Dermis blood vessel endothelial cell (primary cell): Measurements from ENCODE around the gene RIGI. TPM values are rescaled to one million over a fixed set of nuclear protein-coding genes. Genes with fewer than 3 reads are reported as not detected.
"Not testable (repeated sequence)": the region's sequence is repeated elsewhere in the genome, so short reads cannot be mapped to it uniquely, and the experiment has no call there.

Experiments used
- DNase-seq: peaks from one replicate; pipeline ENCODE4 v3.0.0; 2010
- total RNA-seq: library from RNA; depleted of rRNA; stranded (reverse); fragments of >200 nt; gene quantifications from 2 replicates; pipeline ENCODE4 v1.2.3, GENCODE V29; 2014

The RIGI gene
- 30.3 TPM in 2 replicates for total RNA-seq

DNA sequence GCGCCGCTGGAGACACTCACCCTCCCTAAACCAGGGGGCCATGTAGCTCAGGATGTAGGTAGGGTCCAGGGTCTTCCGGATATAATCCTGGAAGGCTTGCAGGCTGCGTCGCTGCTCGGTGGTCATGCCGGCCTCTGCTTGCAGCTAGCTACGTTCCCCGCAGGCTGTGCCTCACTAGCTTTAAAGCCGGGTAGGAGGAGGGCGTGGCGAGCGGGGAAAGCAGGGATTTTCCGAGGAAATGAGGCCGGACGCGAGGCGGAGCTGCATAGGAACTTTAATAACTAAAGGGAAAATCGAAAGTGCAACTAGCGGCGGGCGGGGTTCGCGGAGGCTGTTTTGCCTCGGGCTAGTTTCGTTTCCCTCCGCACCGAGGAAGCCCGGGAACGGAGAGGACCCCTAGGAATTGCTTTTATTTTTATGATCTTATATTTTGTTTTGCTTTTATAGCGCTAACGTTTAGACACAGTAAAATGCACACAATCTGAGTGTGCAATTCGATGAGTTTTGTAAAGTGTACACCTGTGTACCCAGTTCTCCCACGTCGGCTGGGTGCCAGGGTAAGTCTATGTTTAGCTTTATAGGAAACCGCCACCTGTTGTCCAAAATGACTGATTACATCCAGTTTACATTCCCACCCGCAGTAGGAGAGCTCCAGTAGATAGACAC lies at the start of gene RIGI:
RIGI (minus strand) TSS at position 156 of the 666 bp plus-strand sequence; CDS start at position 126, 30 bp downstream.
- peak; percentile 97 for DNase-seq

DNA sequence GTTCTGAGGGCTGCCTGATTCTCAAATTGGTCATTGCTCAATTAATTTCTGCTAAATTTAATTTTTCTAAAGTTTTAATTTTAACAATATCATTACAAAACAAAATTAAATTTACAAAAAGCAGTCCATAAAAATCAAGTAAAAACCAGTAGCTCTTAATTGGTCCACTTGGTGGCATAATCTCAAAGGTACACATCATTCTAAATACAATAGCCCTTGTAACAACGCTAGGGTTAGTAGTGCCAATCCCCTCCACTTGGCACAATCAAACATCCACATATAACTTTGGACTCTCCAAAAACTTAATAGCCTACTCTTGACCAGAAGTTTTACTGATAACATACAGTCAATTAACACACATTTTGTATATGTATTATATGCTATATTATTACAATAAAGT lies 48.9 kb upstream of the RIGI start:
- no peak for DNase-seq

DNA sequence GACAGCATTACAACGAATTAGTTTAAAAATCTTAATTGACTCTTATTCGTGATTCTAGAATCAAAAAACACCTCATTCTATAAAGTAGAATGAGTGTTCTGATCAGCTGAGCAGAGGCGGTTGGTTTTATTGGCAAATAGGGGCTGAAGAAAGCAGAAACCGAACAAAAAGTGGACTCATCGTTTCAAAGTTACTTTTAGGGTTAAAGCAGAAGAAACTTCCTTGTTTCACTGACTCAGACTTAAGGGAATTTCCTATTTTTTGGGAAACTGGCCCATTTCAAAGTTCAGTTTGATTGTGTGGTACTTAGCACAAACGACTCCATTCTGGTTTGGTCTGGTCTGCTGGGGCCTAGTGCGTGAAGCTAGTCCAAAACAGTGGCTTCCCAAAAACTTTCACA lies 47.8 kb upstream of the RIGI start:
- DNase-seq = no peak

DNA sequence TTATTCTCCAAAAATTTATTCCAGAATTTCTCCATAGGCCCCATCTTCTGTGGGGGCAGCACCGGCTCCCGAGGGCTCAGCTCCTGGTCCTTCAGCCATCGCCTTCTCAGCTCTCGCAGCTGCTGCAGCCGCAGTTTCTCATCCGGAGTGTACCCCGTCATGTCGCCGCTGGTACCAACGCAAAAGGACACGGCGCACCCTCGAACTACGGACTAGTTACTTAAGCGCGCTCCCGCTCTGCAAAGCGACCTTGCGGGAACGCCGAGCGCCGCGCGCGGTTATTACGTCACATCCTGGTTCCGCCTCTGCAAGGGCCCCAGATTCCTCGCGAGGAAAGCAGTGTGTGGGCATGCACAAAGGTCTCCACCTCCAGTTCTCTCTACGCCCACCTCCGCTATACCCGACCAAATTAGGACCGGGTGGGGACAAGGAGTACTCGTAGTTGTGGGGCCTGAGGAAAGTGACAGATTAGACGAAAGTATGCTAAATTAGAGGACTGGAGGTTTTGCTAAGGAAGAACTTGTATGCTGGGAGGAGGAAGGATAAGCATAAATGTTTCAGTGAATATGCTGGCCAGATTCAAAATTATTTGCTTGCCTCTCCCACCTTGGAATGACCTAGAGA lies 47.0 kb upstream of the RIGI start, which contains the start of gene NDUFB6:
NDUFB6 (minus strand) TSS at position 260 of the 624 bp plus-strand sequence; CDS start at position 161, 99 bp downstream.
- peak; percentile 97 for DNase-seq

DNA sequence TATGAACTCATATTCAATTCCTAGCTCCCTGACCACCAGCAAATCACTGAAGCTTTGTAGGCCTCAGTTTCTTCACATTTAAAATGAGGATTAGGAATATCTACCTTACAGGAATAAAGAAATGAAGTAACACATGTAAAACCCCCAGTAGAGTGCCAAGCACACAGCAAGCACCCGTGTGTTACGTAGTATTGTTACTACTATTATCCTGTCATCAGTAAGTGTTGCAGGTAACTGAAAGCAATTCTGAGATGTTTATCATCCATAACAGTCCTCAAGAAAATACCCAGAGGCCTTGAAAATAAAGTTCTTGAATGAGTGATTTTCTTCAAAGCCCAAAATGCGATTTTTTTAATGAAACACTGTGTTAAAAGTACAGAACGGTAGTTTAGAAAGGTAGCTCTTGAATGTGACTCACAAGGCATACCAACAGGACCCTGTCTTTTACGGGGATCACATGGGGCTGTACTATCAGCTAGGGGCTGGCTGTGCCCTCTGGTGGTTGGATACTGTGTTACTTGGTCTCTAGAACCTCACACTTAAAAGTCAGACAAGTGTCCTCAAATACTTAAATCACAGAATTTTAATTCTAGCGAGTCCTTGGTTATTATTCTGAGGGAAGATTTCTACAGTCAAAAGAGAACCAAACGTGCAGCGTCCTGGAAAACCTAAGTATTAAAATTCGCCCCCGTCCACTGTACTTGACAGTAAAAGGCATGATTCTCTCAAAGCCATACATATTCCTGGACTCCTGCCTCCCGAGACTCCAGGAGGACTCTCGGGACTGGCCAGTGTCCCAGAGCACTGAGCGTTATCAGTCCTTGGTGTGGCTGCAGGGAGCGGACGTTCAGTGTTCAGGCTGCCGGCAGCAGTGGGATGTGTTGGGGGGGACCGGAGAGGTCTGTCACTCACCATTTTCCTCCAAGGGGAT lies 46.2 kb upstream of the RIGI start:
- DNase-seq = peak; percentile 92

DNA sequence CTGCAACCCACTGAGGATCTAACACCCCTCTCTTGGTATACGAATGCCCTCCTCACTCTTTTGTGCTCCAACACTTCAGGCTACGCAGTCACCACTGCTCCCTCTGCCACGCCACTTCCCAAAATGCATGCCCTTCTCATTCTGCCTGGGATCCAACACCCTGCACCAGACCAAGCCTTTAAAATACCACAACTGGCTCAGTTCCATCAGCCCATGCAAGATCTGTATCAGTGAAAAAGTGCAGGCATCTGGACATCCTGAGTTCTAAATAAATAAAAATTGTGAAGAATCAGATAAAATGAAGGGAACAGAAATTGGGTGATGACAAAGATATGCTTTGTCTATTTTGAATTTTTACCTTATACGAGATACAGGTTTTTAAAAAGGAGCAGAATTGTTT lies 44.3 kb upstream of the RIGI start:
- DNase-seq = no peak

DNA sequence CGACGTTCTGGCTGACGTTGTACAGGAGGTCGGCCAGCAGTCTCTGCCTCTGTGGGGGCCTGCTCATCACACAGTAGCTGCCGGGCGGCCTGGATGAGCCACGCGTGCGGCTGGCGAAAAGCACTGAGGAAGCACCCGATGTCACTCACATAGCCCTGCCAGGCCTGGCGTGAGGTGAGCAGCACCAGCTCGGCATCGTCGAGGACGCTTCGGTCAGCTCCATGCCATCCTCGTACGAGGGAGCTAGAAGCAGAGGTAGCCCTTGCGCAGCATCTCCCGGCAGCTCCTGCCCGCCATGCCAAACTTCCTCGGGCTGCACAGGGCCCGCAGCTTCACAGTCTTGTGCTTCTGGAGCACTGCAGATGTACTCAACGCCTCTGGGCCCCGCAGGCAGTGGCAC lies 40.8 kb upstream of the RIGI start:
- DNase-seq = no peak

DNA sequence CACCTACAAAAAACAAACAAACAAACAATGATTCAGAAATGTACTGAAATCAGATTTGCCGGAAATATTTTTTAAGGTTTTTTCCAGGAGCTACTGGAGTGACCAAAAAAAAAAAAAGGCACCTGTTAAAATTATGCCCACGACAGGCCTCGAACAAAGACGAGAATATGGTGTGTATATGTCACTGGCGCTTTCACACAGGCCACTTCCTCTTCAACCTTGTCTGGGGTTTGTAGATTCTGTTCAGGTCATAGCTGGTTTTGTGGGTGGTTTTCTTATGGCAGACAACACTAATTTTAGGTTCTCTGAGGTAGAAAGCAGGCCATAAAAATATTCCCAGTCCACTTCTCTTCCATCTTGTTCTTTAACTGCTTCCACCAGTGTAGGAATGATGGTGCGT lies 40.0 kb upstream of the RIGI start:
- no peak for DNase-seq

DNA sequence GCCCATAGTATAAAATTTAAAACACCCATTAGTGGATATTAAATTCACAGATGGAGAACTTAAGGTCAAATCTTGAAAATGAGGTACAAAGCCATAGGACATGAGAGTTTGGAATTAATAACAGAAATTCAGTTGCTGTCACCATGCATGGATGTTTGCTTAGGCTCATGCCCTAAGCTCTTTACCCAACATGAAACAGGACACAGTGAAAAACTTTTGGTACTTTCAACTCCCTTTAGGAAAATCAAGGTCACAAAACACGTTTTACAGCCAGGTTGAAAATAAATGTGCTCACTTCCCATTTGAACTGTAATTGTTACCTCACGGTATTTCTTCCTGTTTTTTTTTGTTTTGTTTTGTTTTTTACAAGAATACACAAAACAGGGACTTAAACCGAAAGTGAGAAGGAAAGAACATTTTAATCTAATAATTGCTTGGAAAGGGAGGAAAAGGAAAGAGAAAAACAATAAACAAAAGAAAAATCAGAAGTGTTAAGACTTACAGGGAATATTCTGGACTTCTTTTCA lies 32.5 kb upstream of the RIGI start:
- peak; percentile 17 for DNase-seq

DNA sequence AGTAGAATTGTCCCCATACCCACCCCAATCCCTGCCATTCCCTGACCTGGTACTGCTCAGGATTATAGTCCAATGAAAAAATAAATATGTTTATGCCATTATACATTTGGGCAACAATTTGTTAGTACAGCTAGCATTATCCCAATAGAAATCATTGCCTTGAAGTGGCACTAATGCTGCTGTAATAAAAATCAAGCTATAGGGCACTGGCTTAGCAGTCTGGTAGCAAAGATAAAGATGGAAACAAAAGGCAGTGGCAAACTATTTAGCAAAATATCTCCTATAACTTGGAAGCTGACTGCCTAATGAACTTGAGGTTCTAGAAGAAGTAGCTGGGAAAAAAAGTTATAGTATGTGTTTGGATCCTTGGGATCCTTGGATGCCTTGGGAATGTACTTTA lies 28.6 kb upstream of the RIGI start:
- no peak for DNase-seq

DNA sequence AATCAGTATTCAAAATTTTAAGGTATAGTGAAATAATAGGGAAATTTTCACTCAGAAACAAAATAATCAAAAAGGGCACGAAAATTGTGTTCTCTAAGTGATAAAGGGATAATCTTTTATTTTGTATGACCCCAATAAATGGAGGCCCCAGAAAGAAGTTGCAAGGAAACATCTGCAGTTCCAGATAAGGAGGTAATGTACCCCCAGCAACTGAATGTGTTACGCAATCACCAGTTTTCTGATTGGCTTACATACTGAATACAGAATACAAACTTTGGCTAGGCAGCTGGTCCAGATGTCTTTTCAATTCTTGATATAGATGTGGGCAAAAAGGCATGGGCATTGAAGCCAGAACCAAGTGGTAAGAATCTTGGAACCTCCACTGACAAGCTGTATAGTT lies 28.1 kb upstream of the RIGI start:
- DNase-seq = peak; percentile 15

DNA sequence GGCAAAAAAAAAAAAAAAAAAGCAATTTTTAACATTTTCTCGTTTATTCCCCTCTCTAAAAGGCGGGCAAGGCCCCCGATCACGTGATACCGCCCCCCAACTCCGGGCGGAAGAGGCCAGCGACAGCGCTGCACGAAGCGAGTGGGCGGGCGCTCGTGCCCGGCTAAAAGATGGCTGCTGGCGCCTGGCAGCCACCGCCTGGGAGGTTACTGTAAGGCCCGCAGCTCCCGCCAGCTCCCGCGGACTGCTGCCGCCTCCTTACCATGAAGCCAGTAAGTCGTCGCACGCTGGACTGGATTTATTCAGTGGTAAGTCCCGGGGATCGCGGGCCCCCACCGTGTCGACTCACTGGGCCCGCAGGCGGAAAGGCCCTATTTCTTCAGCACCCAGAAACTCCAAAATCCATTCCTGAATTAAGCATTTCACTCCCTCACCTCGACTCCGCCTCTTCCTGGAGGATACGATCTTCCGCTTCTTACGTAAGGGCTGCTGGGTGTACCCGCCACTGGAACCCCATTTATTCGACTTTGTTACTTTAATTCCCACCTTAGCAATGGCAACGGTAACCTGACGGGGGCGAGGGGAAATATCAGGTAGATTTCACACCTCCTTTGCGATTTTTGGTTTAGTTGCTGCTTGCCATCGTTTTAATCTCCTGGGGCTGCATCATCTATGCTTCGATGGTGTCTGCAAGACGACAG lies 26.3 kb upstream of the RIGI start, which contains the start of the genes SMIM27 and TOPORS:
SMIM27 (plus strand) TSS at position 156 of the 701 bp plus-strand sequence; CDS start at position 264, 108 bp downstream.
TOPORS (minus strand) TSS at position 415 of the 701 bp plus-strand sequence; CDS start at position 265, 150 bp downstream.
- DNase-seq = peak; percentile 94

DNA sequence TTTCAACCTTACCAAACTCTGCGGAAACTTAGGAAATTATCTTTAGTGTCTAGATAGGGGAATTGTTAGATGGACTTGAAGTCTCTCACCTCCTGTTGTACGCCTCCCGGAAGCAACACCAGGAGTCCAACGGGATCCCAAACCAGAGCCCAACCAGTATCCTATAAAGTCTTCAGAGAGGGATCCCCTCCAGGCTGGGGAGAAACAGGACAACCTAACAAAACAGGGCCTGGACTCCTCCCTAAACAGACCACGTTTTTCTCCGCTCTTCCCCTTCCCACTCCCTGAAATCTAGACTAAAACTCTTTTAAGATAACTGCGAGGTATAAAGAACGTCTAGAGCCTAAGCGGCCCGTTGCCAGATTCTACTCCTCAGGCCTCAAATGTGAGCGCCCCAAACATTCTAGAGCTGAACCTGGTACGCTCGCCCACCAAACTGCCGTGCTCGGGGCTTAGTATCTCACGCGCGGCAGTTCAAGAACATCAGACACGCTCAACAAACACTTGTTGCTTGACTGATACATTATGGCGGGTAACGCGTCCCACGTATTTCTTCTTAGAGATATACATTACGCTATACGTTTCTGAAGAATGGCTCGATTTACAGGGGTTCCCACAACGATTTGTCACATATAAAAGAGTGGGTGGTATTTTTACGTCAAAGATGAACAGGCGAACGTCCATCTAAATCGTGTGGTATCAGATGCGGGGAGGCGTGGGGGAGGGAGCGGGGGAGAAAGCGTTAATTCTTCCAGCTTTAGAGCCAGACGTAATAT lies 25.5 kb upstream of the RIGI start:
- peak; percentile 57 for DNase-seq

DNA sequence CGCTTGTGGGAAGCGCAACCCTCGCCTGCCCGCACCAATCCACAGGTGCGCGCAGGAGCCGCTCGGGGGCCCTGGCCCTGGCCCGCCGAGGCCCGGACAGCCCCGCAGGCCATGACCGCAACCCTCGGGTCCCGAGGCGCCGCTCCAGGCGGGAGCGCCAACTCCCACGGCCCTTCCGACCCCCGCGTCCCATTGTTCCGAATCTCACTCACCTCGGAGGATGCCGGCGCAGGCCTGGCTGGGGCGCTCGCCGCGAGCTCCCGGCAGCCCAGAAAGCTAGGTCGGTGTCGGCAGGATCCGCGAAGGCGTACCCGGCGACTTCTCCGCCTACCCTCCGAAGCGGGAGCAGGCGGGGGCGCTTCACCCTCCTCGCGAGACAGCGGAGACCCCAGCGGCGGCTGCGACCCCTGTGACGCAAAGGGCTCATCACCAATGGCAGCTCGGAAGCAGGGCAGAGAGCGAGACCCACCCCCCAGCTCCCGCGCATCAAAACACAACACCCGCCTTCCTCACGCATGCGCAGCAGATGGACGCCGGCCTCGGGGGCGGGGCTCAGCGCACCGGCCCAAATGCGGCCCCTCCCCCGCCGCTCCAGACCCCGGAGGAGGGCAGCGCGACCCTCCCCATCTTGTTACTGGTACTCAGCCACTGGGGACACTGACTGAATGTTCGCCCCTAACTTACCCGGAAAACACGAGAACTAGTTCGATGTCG lies 24.7 kb upstream of the RIGI start:
- peak; percentile 97 for DNase-seq

DNA sequence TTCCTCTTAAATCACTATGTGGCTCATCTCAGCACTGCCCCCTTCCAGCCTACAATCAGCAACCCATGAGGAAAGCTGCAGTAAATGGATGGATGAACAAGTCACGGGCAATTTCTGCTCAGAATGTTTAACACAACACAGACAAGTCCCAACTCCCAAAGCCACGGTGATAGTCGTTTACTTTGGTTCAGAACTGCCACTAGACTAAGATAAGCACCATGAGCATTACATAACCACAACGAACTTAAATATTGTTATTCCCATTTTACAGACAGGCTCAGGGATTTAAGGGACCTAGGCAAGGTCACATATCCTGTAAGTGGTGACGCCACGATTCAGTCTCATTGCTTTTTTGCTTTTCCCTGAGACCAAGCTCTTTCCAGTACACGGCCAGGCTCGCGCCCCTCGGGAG lies 24.2 kb upstream of the RIGI start:
- DNase-seq = peak; percentile 54

DNA sequence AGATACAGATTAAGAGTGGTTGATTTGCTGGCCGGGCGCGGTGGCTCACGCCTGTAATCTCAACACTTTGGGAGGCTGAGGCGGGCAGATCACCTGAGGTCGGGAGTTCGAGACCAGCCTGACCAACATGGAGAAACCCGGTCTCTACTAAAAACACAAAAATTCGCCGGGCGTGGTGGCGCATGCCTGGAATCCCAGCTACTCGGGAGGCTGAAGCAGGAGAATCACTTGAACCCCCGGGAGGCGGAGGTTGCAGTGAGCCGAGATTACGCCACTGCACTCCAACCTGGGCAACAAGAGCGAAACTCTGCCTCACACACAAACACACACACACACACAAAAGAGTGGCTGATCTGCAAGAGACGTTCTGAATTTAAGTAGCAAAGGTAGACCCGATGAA lies 22.2 kb upstream of the RIGI start:
- not testable (repeated sequence) for DNase-seq

DNA sequence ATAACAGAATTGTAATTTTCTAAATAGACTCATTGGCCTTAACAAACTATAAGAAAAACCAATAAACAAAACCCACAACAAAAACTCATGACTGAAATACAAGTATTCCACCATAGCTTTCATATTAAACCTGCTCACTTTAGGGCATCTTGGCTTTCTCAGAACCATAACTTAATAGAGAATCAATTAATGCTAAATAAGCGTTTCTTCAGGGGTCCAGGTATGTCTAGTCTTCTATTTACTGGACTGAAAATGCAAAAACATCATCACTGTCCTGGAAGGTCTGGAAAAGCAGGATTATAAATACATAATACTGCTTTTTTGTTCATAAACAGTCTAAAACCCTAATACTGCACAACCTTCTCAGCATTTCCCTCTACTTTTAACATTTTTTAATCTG lies 19.9 kb upstream of the RIGI start:
- no peak for DNase-seq

DNA sequence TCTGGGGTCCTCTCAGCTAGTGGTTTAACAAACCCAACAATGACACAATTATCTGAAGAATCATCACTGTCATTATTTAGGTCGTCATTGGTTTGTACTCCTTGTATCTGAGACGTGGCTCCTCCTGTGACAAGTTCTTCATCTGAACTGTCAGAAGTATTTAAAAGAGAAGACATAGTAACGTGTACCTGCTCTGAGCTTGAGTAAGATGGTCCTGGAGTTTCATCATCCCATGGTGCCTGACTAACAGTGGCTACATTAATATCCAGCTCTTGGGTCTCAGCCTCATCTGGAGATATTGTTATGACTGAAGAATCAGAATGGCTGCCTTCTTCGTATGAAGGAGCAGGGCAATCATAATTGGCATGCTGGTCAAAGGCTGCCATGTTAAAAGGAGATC lies 17.1 kb upstream of the RIGI start:
- no peak for DNase-seq

DNA sequence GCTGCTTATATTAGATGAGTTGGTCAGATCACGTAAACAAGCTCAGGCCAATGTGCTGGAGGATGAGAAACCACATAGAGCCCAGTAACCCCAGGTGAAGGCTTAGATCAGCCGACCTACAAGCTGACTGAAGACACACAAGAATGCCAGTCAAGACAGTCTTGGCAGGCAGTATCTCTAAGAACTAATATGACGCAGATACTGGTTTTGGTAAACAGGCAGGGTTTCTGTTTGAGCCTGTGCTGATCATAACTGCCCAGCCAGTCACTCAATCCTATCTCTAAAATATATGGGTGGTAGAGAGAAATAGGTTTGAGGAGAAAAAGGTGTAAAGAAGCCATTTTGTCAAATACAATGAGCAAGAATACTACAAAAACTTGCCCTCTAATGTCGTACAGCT lies 7.8 kb upstream of the RIGI start:
- no peak for DNase-seq

DNA sequence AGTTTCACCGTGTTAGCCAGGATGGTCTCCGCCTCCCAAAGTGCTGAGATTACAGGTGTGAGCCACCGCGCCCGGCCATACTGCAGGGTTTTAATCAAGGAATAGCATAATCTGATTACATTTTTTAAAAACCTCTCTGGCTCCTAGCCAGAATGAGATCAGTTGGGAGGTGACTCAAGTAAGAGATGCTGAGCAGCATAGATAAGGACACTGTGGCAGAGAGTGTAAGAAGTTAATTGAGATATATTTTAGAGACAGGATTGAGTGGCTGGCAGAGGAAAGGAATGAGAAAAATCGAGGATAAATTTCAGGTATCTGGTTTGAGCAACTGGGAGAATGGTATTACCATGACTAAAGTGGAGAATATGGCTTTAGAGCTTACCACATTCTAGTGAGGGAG lies 7.3 kb upstream of the RIGI start:
- no peak for DNase-seq

DNA sequence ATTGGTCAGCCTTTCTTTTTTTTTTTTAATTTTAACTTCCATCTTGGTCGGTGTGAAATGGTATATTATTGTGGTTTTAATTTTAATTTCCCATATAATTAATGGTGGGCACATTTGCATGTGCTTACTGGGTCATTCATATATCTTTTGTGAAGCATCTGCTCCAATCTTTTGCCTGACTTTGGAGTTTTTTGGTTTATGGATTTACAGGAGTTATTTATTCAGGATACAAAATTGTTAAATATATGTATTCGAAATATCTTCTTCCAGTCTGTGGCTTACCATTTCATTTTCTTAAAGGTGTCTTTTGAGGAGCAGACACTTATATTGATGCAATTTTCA lies 682 bp upstream of the RIGI start:
- DNase-seq = no peak
